NOMO-1 treated with dmso at 0.1 percent for 144 hours (cell line): Measurements from ENCODE around the gene IRF3.
"Not testable (repeated sequence)": the region's sequence is repeated elsewhere in the genome, so short reads cannot be mapped to it uniquely, and the experiment has no call there.

ENCODE experiments used
- DNase-seq: peaks from one replicate; lab custom pipeline; 2025; ENCODE audit not compliant: unreplicated experiment; lab: John Stamatoyannopoulos, UW

The IRF3 gene

GRCh38 chr19:49651029-49651819, 14.4 kb downstream of the IRF3 start:
- no peak for DNase-seq

- DNase-seq, result no peak
Observed at GRCh38 chr19:49646586-49646985, 19.1 kb downstream of the IRF3 start.

- no peak for DNase-seq
Observed at GRCh38 chr19:49645995-49646394, 19.7 kb downstream of the IRF3 start.

- no peak for DNase-seq
Observed at GRCh38 chr19:49645592-49645991, 20.1 kb downstream of the IRF3 start.

- DNase-seq, result no peak
Observed at GRCh38 chr19:49643466-49643865, 22.2 kb downstream of the IRF3 start.

- no peak for DNase-seq
Observed at GRCh38 chr19:49642492-49643035, 23.1 kb downstream of the IRF3 start.

GRCh38 chr19:49641688-49642491, 23.8 kb downstream of the IRF3 start, which contains the start of gene SCAF1:
TSS of gene SCAF1 (plus strand) at chr19:49642209. CDS start at chr19:49645027, 2,818 bp downstream.
- peak; percentile 99 for DNase-seq

GRCh38 chr19:49640113-49640898, 25.4 kb downstream of the IRF3 start, which contains the start of gene RRAS:
TSS of gene RRAS (minus strand) at chr19:49640143. CDS start at chr19:49640098, 45 bp downstream.
- DNase-seq, result peak; percentile 100

GRCh38 chr19:49639401-49640112, 26.1 kb downstream of the IRF3 start:
- no peak for DNase-seq

GRCh38 chr19:49637821-49638738, 27.6 kb downstream of the IRF3 start:
- no peak for DNase-seq

- DNase-seq, result no peak
Observed at GRCh38 chr19:49636233-49636932, 29.3 kb downstream of the IRF3 start.

GRCh38 chr19:49635530-49636232, 30.0 kb downstream of the IRF3 start:
- DNase-seq, result no peak

GRCh38 chr19:49633273-49633672, 32.4 kb downstream of the IRF3 start:
- not testable (repeated sequence) for DNase-seq

GRCh38 chr19:49632576-49632975, 33.1 kb downstream of the IRF3 start:
- no peak for DNase-seq

- no peak for DNase-seq
Observed at GRCh38 chr19:49631610-49632192, 34.0 kb downstream of the IRF3 start.

- DNase-seq, result no peak
Observed at GRCh38 chr19:49631014-49631588, 34.6 kb downstream of the IRF3 start.

- DNase-seq, result no peak
Observed at GRCh38 chr19:49629659-49630058, 36.0 kb downstream of the IRF3 start.
